H9 (cell line): Measurements from ENCODE around the gene WDR88. TPM values are rescaled to one million over a fixed set of nuclear protein-coding genes. Genes with fewer than 3 reads are reported as not detected.
"Not testable (repeated sequence)": the region's sequence is repeated elsewhere in the genome, so short reads cannot be mapped to it uniquely, and the experiment has no call there.

ENCODE experiments used
- DNase-seq: peaks from one replicate; pipeline ENCODE4 v3.0.0-alpha.2; 2017
- H2AFZ ChIP-seq: one replicate; pipeline ENCODE4 v1.6.1; 2013; ENCODE audit warnings: mild to moderate bottlenecking, low read length, control low read depth, moderate library complexity
- H2AK5ac ChIP-seq: 2 replicates; pipeline ENCODE4 v1.6.1; 2013; ENCODE audit warnings: low read length, control low read depth, mixed read lengths; ENCODE audit not compliant: insufficient read length
- H2BK120ac ChIP-seq: one replicate; pipeline ENCODE4 v1.6.1; 2013; ENCODE audit warnings: low read depth, mild to moderate bottlenecking, low read length, control low read depth, inconsistent platforms; ENCODE audit not compliant: poor library complexity, severe bottlenecking
- H2BK12ac ChIP-seq: 2 replicates; pipeline ENCODE4 v1.6.1; 2013; ENCODE audit warnings: low read length, control low read depth, mixed read lengths, low read depth; ENCODE audit not compliant: insufficient read length
- H2BK15ac ChIP-seq: 2 replicates; pipeline ENCODE4 v1.6.1; 2013; ENCODE audit warnings: low read depth, low read length, control low read depth
- H2BK20ac ChIP-seq: one replicate; pipeline ENCODE4 v1.6.1; 2013; ENCODE audit warnings: low read depth, mild to moderate bottlenecking, low read length, control low read depth, inconsistent platforms; ENCODE audit not compliant: poor library complexity, severe bottlenecking
- H2BK5ac ChIP-seq: 2 replicates; pipeline ENCODE4 v1.6.1; 2013; ENCODE audit warnings: low read length, control low read depth, mixed read lengths; ENCODE audit not compliant: insufficient read length
- H3K14ac ChIP-seq: 2 replicates; pipeline ENCODE4 v1.6.1; 2013; ENCODE audit warnings: low read length, control low read depth; ENCODE audit not compliant: insufficient read depth
- H3K18ac ChIP-seq: 2 replicates; pipeline ENCODE4 v1.6.1; 2013; ENCODE audit warnings: low read depth, mild to moderate bottlenecking, mixed read lengths, low read length, control low read depth; ENCODE audit not compliant: insufficient read length
- H3K23ac ChIP-seq: 2 replicates; pipeline ENCODE4 v1.6.1; 2013; ENCODE audit warnings: low read length, control low read depth, mixed read lengths, low read depth; ENCODE audit not compliant: insufficient read length
- H3K23me2 ChIP-seq: 2 replicates; pipeline ENCODE4 v1.6.1; 2013; ENCODE audit warnings: low read depth, mild to moderate bottlenecking, mixed read lengths, low read length, control low read depth; ENCODE audit not compliant: insufficient read length, poor library complexity, severe bottlenecking
- H3K27ac ChIP-seq: 2 replicates; pipeline ENCODE4 v1.5.1; 2013; ENCODE audit warnings: low read length, control low read depth, mixed read lengths, low read depth; ENCODE audit not compliant: insufficient read length
- H3K27me3 ChIP-seq: 2 replicates; pipeline ENCODE4 v1.6.1; 2013; ENCODE audit warnings: low read length, control low read depth, inconsistent platforms; ENCODE audit not compliant: insufficient read depth
- H3K4ac ChIP-seq: 2 replicates; pipeline ENCODE4 v1.6.1; 2013; ENCODE audit warnings: low read depth, mild to moderate bottlenecking, control low read depth, inconsistent platforms, low read length, moderate library complexity
- H3K4me1 ChIP-seq: 2 replicates; pipeline ENCODE4 v1.6.1; 2013; ENCODE audit warnings: low read length, control low read depth, inconsistent platforms; ENCODE audit not compliant: insufficient read depth
- H3K4me2 ChIP-seq: 2 replicates; pipeline ENCODE4 v1.6.1; 2013; ENCODE audit warnings: low read length, control low read depth, mixed read lengths; ENCODE audit not compliant: insufficient read length, insufficient read depth
- H3K56ac ChIP-seq: 2 replicates; pipeline ENCODE4 v1.6.1; 2013; ENCODE audit warnings: low read depth, mild to moderate bottlenecking, mixed read lengths, low read length, control low read depth; ENCODE audit not compliant: insufficient read length
- H3K79me1 ChIP-seq: 2 replicates; pipeline ENCODE4 v1.6.1; 2013; ENCODE audit warnings: low read depth, mild to moderate bottlenecking, moderate library complexity, low read length, control low read depth, inconsistent platforms; ENCODE audit not compliant: insufficient read depth, poor library complexity, severe bottlenecking
- H3K79me2 ChIP-seq: 2 replicates; pipeline ENCODE4 v1.6.1; 2013; ENCODE audit warnings: low read length, control low read depth, inconsistent platforms; ENCODE audit not compliant: insufficient read depth
- H3K9ac ChIP-seq: 2 replicates; pipeline ENCODE4 v1.6.1; 2013; ENCODE audit warnings: low read length, control low read depth, mixed read lengths; ENCODE audit not compliant: insufficient read length; ENCODE audit errors: extremely low read depth
- H3K9me3 ChIP-seq: one replicate; pipeline ENCODE4 v1.6.1; 2013; ENCODE audit warnings: low read depth, low read length, inconsistent platforms; ENCODE audit not compliant: control insufficient read depth
- H3T11ph ChIP-seq: one replicate; pipeline ENCODE4 v1.6.1; 2013; ENCODE audit warnings: mild to moderate bottlenecking, low read length, control low read depth, inconsistent platforms
- H4K20me1 ChIP-seq: one replicate; pipeline ENCODE4 v1.6.1; 2013; ENCODE audit not compliant: control insufficient read depth, insufficient read length, insufficient read depth
- H4K5ac ChIP-seq: 2 replicates; pipeline ENCODE4 v1.6.1; 2013; ENCODE audit warnings: low read depth, mild to moderate bottlenecking, mixed read lengths, low read length, control low read depth; ENCODE audit not compliant: insufficient read length
- H4K8ac ChIP-seq: replicated peaks from 2 replicates; pipeline ENCODE4 v1.6.1; 2013; ENCODE audit warnings: low read length, control low read depth, mixed read lengths, low read depth; ENCODE audit not compliant: insufficient read length
- H4K91ac ChIP-seq: 2 replicates; pipeline ENCODE4 v1.6.1; 2013; ENCODE audit warnings: low read depth, mild to moderate bottlenecking, moderate library complexity, mixed read lengths, low read length, control low read depth; ENCODE audit not compliant: insufficient read length
- H3K27ac Mint-ChIP-seq, 3 experiments: 2 replicates in 2 of 3; 3 replicates in 1 of 3; pipeline ENCODE4 v1.8.0; 2020 to 2021; ENCODE audit warnings: mixed read lengths in 3 of 3, mild to moderate bottlenecking in 1 of 3, moderate library complexity in 1 of 3
- H3K27me3 Mint-ChIP-seq: 2 replicates; pipeline ENCODE4 v1.8.0; 2021; ENCODE audit warnings: low read depth, mild to moderate bottlenecking, moderate library complexity, mixed read lengths
- H3K36me3 Mint-ChIP-seq, 3 experiments: 2 replicates in 2 of 3; 3 replicates in 1 of 3; pipeline ENCODE4 v1.8.0; 2020 to 2021; ENCODE audit warnings: low read depth in 3 of 3, mixed read lengths in 3 of 3; ENCODE audit not compliant: insufficient read depth in 1 of 3
- H3K4me1 Mint-ChIP-seq, 2 experiments: 2 replicates each; pipeline ENCODE4 v1.8.0; 2020; ENCODE audit warnings: mixed read lengths in 2 of 2
- H3K4me3 Mint-ChIP-seq, 2 experiments: 2 replicates in 1 of 2; 3 replicates in 1 of 2; pipeline ENCODE4 v1.8.0; 2020 to 2021; ENCODE audit warnings: mild to moderate bottlenecking in 2 of 2, mixed read lengths in 2 of 2, moderate library complexity in 1 of 2
- H3K9me3 Mint-ChIP-seq, 2 experiments: 2 replicates in 1 of 2; 3 replicates in 1 of 2; pipeline ENCODE4 v1.8.0; 2020; ENCODE audit warnings: mild to moderate bottlenecking in 2 of 2, mixed read lengths in 2 of 2, moderate library complexity in 1 of 2
- CTCF ChIP-seq: fragments of 200-600 bp; sonication (generic); conservative IDR thresholded peaks from 3 replicates; pipeline ENCODE4 v1.8.0; 2021; ENCODE audit warnings: antibody characterized with exemption, mild to moderate bottlenecking
- WGBS: extraction: QIAGEN DNeasy Blood & Tissue Kit; methylation state at CpG from one replicate; pipeline ENCODE4 v1.1.7; 2013; ENCODE audit warnings: missing lambda C conversion rate, low lambda C conversion rate, mixed read lengths; ENCODE audit not compliant: insufficient read length; ENCODE audit errors: extremely low coverage; 5-methylcytosine and 5-hydroxymethylcytosine counted together
- total RNA-seq: library from RNA; stranded (reverse); gene quantifications from 2 replicates; pipeline ENCODE4 v1.2.1, GENCODE V29; 2021

The WDR88 gene
- total RNA-seq, 1 experiment from 2014 or later = not detected

GRCh38 chr19:33152176-33152575 lies 20.3 kb downstream of the WDR88 start:
- Histone ChIP-seq H4K20me1 (no peaks in the 10 kb centered on the region), H3K14ac (no peak overlapping the region), H3K4me1 (no peaks in the 10 kb centered on the region), H2AFZ (no peak overlapping the region), H2BK15ac (no peak overlapping the region), H3K18ac (no peak overlapping the region), H2BK20ac (no peak overlapping the region), H3K9ac (no peak overlapping the region), H3K23me2 (no peaks in the 10 kb centered on the region), H3K27ac (no peak overlapping the region), H3K27me3 (no peaks in the 10 kb centered on the region), H3K23ac (no peak overlapping the region), H3K4ac (no peak overlapping the region), H3K9me3 (no peaks in the 10 kb centered on the region), H2BK5ac (no peak overlapping the region), H2BK120ac (no peak overlapping the region), H3K56ac (no peak overlapping the region), H4K5ac (no peak overlapping the region), H3T11ph (no peak overlapping the region), H3K4me2 (no peak overlapping the region), H4K8ac (no peak overlapping the region), H3K79me1 (no peaks in the 10 kb centered on the region), H3K79me2 (no peaks in the 10 kb centered on the region), H2BK12ac (no peak overlapping the region), H2AK5ac (no peak overlapping the region), H4K91ac (no peak overlapping the region)
- TF ChIP-seq CTCF = no peak
- Mint-ChIP-seq H3K4me3 (no peak overlapping the region), H3K9me3 (no peaks in the 10 kb centered on the region), H3K27me3 (no peaks in the 10 kb centered on the region; the same call in 1 of the 2 replicates), H3K36me3 (no peaks in the 10 kb centered on the region), H3K27ac (no peak overlapping the region), H3K4me1 (peaks cover 0 to 2% of the 10 kb centered on the region in 2 experiments; a peak in 1 of 4 replicates)
- no CpG with 5 or more reads among the region's 2 CpGs for WGBS
- no peak for DNase-seq

- H3T11ph ChIP-seq, H2BK20ac ChIP-seq, H3K9me3 ChIP-seq, H2AFZ ChIP-seq, H3K14ac ChIP-seq, H4K20me1 ChIP-seq, H3K18ac ChIP-seq, H3K79me1 ChIP-seq, H3K4me2 ChIP-seq, H3K4me1 ChIP-seq, H4K5ac ChIP-seq, H4K91ac ChIP-seq, H2BK5ac ChIP-seq, H3K56ac ChIP-seq, H3K36me3 Mint-ChIP-seq, H3K79me2 ChIP-seq, H3K23ac ChIP-seq, H3K27ac ChIP-seq, H3K9ac ChIP-seq, H3K9me3 Mint-ChIP-seq, H3K23me2 ChIP-seq, H3K4ac ChIP-seq, H3K27me3 Mint-ChIP-seq, H2AK5ac ChIP-seq, H3K4me3 Mint-ChIP-seq, DNase-seq, H2BK12ac ChIP-seq, H2BK15ac ChIP-seq, H3K27me3 ChIP-seq, H3K27ac Mint-ChIP-seq, H4K8ac ChIP-seq, H2BK120ac ChIP-seq, H3K4me1 Mint-ChIP-seq: not testable (repeated sequence)
- no CpG with 5 or more reads among the region's 4 CpGs for WGBS
These were observed 20.7 kb downstream of the WDR88 start for GRCh38 chr19:33152625-33153024.
